ENCODE measurements around the gene NHSL2.

DNA sequence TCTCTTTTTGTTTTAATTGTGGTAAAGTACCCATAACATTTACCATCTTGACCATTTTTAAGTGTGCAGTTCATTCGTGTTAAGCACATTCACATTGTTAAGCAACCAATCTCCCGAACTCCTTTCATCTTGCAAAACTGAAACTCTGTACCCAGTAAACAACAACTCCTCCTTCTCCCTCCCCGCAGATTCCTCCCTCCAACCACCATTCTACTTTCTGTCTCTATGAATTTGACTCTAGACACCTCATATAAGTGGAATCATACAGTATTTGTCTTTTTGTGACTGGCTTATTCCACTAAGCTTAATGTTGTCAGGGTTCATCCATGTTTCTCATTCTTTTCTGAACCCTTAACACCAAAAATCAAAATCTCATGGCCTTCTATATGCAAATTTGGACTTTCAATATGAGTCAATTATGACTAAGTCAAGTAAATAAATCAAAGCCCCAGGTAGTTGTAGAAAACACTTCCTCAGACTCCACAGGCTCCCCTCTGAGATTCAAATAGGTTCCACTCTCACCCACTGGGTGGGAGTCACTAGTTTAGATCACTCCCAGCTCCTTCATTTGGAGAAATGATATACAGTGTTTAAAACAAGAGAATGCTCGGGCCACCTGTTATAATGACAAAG is 230.8 kb downstream of the NHSL2 start:
- TF ChIP-seq, protein P1, sequence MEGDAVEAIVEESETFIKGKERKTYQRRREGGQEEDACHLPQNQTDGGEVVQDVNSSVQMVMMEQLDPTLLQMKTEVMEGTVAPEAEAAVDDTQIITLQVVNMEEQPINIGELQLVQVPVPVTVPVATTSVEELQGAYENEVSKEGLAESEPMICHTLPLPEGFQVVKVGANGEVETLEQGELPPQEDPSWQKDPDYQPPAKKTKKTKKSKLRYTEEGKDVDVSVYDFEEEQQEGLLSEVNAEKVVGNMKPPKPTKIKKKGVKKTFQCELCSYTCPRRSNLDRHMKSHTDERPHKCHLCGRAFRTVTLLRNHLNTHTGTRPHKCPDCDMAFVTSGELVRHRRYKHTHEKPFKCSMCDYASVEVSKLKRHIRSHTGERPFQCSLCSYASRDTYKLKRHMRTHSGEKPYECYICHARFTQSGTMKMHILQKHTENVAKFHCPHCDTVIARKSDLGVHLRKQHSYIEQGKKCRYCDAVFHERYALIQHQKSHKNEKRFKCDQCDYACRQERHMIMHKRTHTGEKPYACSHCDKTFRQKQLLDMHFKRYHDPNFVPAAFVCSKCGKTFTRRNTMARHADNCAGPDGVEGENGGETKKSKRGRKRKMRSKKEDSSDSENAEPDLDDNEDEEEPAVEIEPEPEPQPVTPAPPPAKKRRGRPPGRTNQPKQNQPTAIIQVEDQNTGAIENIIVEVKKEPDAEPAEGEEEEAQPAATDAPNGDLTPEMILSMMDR (IDR thresholded peaks at IDR 0.05), result no peak
- no peak for TF ChIP-seq EP300 (IDR thresholded peaks at IDR 0.05; ENCODE audit: low read depth)
